ENCODE data around the gene PACRG.
"Not testable (repeated sequence)": the region's sequence is repeated elsewhere in the genome, so short reads cannot be mapped to it uniquely, and the experiment has no call there.

Gene PACRG

GRCh38 chr6:162727322-162728182 is at the start of gene PACRG, which contains the start of gene PRKN:
PACRG (plus strand) TSS chr6:162727974.
PRKN (minus strand) TSS chr6:162727766.
- H3K9me3 ChIP-seq (ENCODE audit: insufficient read depth, low read length), result no peaks in the 10 kb centered on the region
- no peaks in the 10 kb centered on the region for H3K36me3 ChIP-seq (ENCODE audit: insufficient read depth, insufficient read length, low read length)
- H3K4me1 ChIP-seq (ENCODE audit: insufficient read depth, insufficient read length), result no peaks in the 10 kb centered on the region
- H3K9ac ChIP-seq (ENCODE audit: insufficient read length, low read depth), result peak within 1 kb of the TSS; percentile 79
- peak within 1 kb of the TSS; percentile 67 for H3K4me3 ChIP-seq (ENCODE audit: insufficient read length, low read depth)
- TF ChIP-seq SUZ12 (IDR thresholded peaks at IDR 0.05; ENCODE audit: extremely low read depth, insufficient read depth, insufficient read length), result no peak
- no peak for TF ChIP-seq ZNF274 (IDR thresholded peaks at IDR 0.05; ENCODE audit: low read depth, low read length)
- no peak for TF ChIP-seq YY1 (IDR thresholded peaks at IDR 0.05; ENCODE audit: insufficient read depth, insufficient read length)
- peak; percentile 95 for DNase-seq (ENCODE audit: low read depth, low spot score)
- H3K27me3 ChIP-seq (ENCODE audit: insufficient read depth, insufficient read length), result peaks cover 11% of the 10 kb centered on the region

- H3K4me1 ChIP-seq (ENCODE audit: insufficient read depth, insufficient read length); H3K27me3 ChIP-seq (ENCODE audit: insufficient read depth, insufficient read length); H3K4me3 ChIP-seq (ENCODE audit: insufficient read length, low read depth); H3K9ac ChIP-seq (ENCODE audit: insufficient read length, low read depth); H3K36me3 ChIP-seq (ENCODE audit: insufficient read depth, insufficient read length, low read length); DNase-seq (ENCODE audit: low read depth, low spot score); H3K9me3 ChIP-seq (ENCODE audit: insufficient read depth, low read length): not testable (repeated sequence)
These were observed 48.9 kb upstream of the PACRG start for GRCh38 chr6:162678896-162679295.

GRCh38 chr6:162679681-162680080 is 48.1 kb upstream of the PACRG start:
- DNase-seq (ENCODE audit: low read depth, low spot score), result no peak
- H3K27me3 ChIP-seq (ENCODE audit: insufficient read depth, insufficient read length), result no peaks in the 10 kb centered on the region
- H3K4me1 ChIP-seq (ENCODE audit: insufficient read depth, insufficient read length), result no peaks in the 10 kb centered on the region
- no peaks in the 10 kb centered on the region for H3K36me3 ChIP-seq (ENCODE audit: insufficient read depth, insufficient read length, low read length)
- TF ChIP-seq SUZ12 (IDR thresholded peaks at IDR 0.05; ENCODE audit: extremely low read depth, insufficient read depth, insufficient read length), result no peak
- no peak for TF ChIP-seq YY1 (IDR thresholded peaks at IDR 0.05; ENCODE audit: insufficient read depth, insufficient read length)
- TF ChIP-seq ZNF274 (IDR thresholded peaks at IDR 0.05; ENCODE audit: low read depth, low read length), result no peak
- H3K9ac ChIP-seq (ENCODE audit: insufficient read length, low read depth), result no peak overlapping the region
- H3K4me3 ChIP-seq (ENCODE audit: insufficient read length, low read depth), result no peak overlapping the region
- no peaks in the 10 kb centered on the region for H3K9me3 ChIP-seq (ENCODE audit: insufficient read depth, low read length)

GRCh38 chr6:162680367-162680766 is 47.4 kb upstream of the PACRG start:
- Histone ChIP-seq H3K9ac (ENCODE audit: insufficient read length, low read depth) (no peak overlapping the region), H3K27me3 (ENCODE audit: insufficient read depth, insufficient read length) (no peaks in the 10 kb centered on the region), H3K4me1 (ENCODE audit: insufficient read depth, insufficient read length) (no peaks in the 10 kb centered on the region), H3K4me3 (ENCODE audit: insufficient read length, low read depth) (no peak overlapping the region), H3K36me3 (ENCODE audit: insufficient read depth, insufficient read length, low read length) (no peaks in the 10 kb centered on the region), H3K9me3 (ENCODE audit: insufficient read depth, low read length) (no peaks in the 10 kb centered on the region)
- no peak for TF ChIP-seq ZNF274 (IDR thresholded peaks at IDR 0.05; ENCODE audit: low read depth, low read length)
- TF ChIP-seq YY1 (IDR thresholded peaks at IDR 0.05; ENCODE audit: insufficient read depth, insufficient read length), result no peak
- no peak for TF ChIP-seq SUZ12 (IDR thresholded peaks at IDR 0.05; ENCODE audit: extremely low read depth, insufficient read depth, insufficient read length)
- DNase-seq (ENCODE audit: low read depth, low spot score), result no peak

- Histone ChIP-seq H3K4me1 (ENCODE audit: insufficient read depth, insufficient read length) (no peaks in the 10 kb centered on the region), H3K9me3 (ENCODE audit: insufficient read depth, low read length) (no peaks in the 10 kb centered on the region), H3K27me3 (ENCODE audit: insufficient read depth, insufficient read length) (no peaks in the 10 kb centered on the region), H3K9ac (ENCODE audit: insufficient read length, low read depth) (no peak overlapping the region), H3K36me3 (ENCODE audit: insufficient read depth, insufficient read length, low read length) (no peaks in the 10 kb centered on the region), H3K4me3 (ENCODE audit: insufficient read length, low read depth) (no peak overlapping the region)
- DNase-seq (ENCODE audit: low read depth, low spot score), result no peak
- TF ChIP-seq SUZ12 (IDR thresholded peaks at IDR 0.05; ENCODE audit: extremely low read depth, insufficient read depth, insufficient read length) (no peak), ZNF274 (IDR thresholded peaks at IDR 0.05; ENCODE audit: low read depth, low read length) (no peak), YY1 (IDR thresholded peaks at IDR 0.05; ENCODE audit: insufficient read depth, insufficient read length) (no peak)
These were observed 46.9 kb upstream of the PACRG start for GRCh38 chr6:162680871-162681270.

- Histone ChIP-seq H3K4me1 (ENCODE audit: insufficient read depth, insufficient read length) (no peaks in the 10 kb centered on the region), H3K27me3 (ENCODE audit: insufficient read depth, insufficient read length) (no peaks in the 10 kb centered on the region), H3K36me3 (ENCODE audit: insufficient read depth, insufficient read length, low read length) (no peaks in the 10 kb centered on the region), H3K9ac (ENCODE audit: insufficient read length, low read depth) (no peak overlapping the region), H3K4me3 (ENCODE audit: insufficient read length, low read depth) (no peak overlapping the region), H3K9me3 (ENCODE audit: insufficient read depth, low read length) (no peaks in the 10 kb centered on the region)
- TF ChIP-seq ZNF274 (IDR thresholded peaks at IDR 0.05; ENCODE audit: low read depth, low read length) (no peak), YY1 (IDR thresholded peaks at IDR 0.05; ENCODE audit: insufficient read depth, insufficient read length) (no peak), SUZ12 (IDR thresholded peaks at IDR 0.05; ENCODE audit: extremely low read depth, insufficient read depth, insufficient read length) (no peak)
- DNase-seq (ENCODE audit: low read depth, low spot score), result no peak
These were observed 46.3 kb upstream of the PACRG start for GRCh38 chr6:162681447-162681846.

GRCh38 chr6:162683135-162683534 is 44.6 kb upstream of the PACRG start:
- Histone ChIP-seq H3K36me3 (ENCODE audit: insufficient read depth, insufficient read length, low read length) (no peaks in the 10 kb centered on the region), H3K9ac (ENCODE audit: insufficient read length, low read depth) (no peak overlapping the region), H3K9me3 (ENCODE audit: insufficient read depth, low read length) (no peaks in the 10 kb centered on the region), H3K4me3 (ENCODE audit: insufficient read length, low read depth) (no peak overlapping the region), H3K4me1 (ENCODE audit: insufficient read depth, insufficient read length) (no peaks in the 10 kb centered on the region), H3K27me3 (ENCODE audit: insufficient read depth, insufficient read length) (no peaks in the 10 kb centered on the region)
- TF ChIP-seq ZNF274 (IDR thresholded peaks at IDR 0.05; ENCODE audit: low read depth, low read length) (no peak), SUZ12 (IDR thresholded peaks at IDR 0.05; ENCODE audit: extremely low read depth, insufficient read depth, insufficient read length) (no peak), YY1 (IDR thresholded peaks at IDR 0.05; ENCODE audit: insufficient read depth, insufficient read length) (no peak)
- DNase-seq (ENCODE audit: low read depth, low spot score), result no peak

Measured in NT2/D1 (cell line).